ENCODE results near the gene HDAC2.

The HDAC2 gene

GRCh38 chr6:113907102-113907815 lies 63.7 kb downstream of the HDAC2 start:
- DNase-seq, result no peak

GRCh38 chr6:113903666-113904330 lies 67.2 kb downstream of the HDAC2 start:
- DNase-seq, result no peak

- no peak for DNase-seq
Measured at GRCh38 chr6:113901482-113901881, 69.5 kb downstream of the HDAC2 start.

GRCh38 chr6:113894712-113895674 lies 76.0 kb downstream of the HDAC2 start:
- DNase-seq, result no peak

GRCh38 chr6:113893866-113894265 lies 77.1 kb downstream of the HDAC2 start:
- DNase-seq, result no peak

GRCh38 chr6:113893451-113893850 lies 77.5 kb downstream of the HDAC2 start:
- DNase-seq, result no peak

GRCh38 chr6:113888956-113889630 lies 81.9 kb downstream of the HDAC2 start:
- DNase-seq, result no peak

- no peak for DNase-seq
Measured at GRCh38 chr6:113888493-113888892, 82.5 kb downstream of the HDAC2 start.

GRCh38 chr6:113886512-113886911 lies 84.4 kb downstream of the HDAC2 start:
- DNase-seq, result no peak

GRCh38 chr6:113884011-113884410 lies 86.9 kb downstream of the HDAC2 start:
- DNase-seq, result no peak
